Measurements from ENCODE around the gene FLT4.

DNA sequence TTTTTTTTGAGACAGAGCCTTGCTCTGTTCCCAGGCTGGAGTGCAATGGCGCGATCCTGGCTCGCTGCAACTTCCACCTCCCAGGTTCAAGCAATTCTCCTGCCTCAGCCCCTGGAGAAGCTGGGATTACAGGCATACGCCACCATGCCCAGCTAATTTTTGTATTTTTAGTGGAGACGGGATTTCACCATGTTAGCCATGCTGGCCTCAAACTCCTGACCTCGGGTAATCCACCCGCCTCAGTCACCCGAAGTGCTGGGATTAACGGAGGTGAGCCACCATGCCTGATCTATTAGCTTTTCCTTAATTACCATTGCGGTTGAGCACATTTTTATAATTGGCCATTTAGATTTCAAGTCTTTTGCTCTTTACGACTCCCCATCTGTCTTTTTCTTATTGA lies 2.9 kb upstream of the FLT4 start:
- TF ChIP-seq, protein P1, sequence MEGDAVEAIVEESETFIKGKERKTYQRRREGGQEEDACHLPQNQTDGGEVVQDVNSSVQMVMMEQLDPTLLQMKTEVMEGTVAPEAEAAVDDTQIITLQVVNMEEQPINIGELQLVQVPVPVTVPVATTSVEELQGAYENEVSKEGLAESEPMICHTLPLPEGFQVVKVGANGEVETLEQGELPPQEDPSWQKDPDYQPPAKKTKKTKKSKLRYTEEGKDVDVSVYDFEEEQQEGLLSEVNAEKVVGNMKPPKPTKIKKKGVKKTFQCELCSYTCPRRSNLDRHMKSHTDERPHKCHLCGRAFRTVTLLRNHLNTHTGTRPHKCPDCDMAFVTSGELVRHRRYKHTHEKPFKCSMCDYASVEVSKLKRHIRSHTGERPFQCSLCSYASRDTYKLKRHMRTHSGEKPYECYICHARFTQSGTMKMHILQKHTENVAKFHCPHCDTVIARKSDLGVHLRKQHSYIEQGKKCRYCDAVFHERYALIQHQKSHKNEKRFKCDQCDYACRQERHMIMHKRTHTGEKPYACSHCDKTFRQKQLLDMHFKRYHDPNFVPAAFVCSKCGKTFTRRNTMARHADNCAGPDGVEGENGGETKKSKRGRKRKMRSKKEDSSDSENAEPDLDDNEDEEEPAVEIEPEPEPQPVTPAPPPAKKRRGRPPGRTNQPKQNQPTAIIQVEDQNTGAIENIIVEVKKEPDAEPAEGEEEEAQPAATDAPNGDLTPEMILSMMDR (IDR thresholded peaks at IDR 0.05), result no peak
- TF ChIP-seq POLR2AphosphoS5 (IDR thresholded peaks at IDR 0.05; ENCODE audit: low read depth, low read length) (no peak), TCF7L2 (IDR thresholded peaks at IDR 0.05; ENCODE audit: low read depth, low read length) (no peak)
- TF ChIP-seq, protein P2, sequence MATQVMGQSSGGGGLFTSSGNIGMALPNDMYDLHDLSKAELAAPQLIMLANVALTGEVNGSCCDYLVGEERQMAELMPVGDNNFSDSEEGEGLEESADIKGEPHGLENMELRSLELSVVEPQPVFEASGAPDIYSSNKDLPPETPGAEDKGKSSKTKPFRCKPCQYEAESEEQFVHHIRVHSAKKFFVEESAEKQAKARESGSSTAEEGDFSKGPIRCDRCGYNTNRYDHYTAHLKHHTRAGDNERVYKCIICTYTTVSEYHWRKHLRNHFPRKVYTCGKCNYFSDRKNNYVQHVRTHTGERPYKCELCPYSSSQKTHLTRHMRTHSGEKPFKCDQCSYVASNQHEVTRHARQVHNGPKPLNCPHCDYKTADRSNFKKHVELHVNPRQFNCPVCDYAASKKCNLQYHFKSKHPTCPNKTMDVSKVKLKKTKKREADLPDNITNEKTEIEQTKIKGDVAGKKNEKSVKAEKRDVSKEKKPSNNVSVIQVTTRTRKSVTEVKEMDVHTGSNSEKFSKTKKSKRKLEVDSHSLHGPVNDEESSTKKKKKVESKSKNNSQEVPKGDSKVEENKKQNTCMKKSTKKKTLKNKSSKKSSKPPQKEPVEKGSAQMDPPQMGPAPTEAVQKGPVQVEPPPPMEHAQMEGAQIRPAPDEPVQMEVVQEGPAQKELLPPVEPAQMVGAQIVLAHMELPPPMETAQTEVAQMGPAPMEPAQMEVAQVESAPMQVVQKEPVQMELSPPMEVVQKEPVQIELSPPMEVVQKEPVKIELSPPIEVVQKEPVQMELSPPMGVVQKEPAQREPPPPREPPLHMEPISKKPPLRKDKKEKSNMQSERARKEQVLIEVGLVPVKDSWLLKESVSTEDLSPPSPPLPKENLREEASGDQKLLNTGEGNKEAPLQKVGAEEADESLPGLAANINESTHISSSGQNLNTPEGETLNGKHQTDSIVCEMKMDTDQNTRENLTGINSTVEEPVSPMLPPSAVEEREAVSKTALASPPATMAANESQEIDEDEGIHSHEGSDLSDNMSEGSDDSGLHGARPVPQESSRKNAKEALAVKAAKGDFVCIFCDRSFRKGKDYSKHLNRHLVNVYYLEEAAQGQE (IDR thresholded peaks at IDR 0.05; ENCODE audit: insufficient read depth in 1 of 2, low read depth in 2 of 2, low read length in 1 of 2), result no peak
